ENCODE data around the gene TMEM154.

Gene TMEM154

DNA sequence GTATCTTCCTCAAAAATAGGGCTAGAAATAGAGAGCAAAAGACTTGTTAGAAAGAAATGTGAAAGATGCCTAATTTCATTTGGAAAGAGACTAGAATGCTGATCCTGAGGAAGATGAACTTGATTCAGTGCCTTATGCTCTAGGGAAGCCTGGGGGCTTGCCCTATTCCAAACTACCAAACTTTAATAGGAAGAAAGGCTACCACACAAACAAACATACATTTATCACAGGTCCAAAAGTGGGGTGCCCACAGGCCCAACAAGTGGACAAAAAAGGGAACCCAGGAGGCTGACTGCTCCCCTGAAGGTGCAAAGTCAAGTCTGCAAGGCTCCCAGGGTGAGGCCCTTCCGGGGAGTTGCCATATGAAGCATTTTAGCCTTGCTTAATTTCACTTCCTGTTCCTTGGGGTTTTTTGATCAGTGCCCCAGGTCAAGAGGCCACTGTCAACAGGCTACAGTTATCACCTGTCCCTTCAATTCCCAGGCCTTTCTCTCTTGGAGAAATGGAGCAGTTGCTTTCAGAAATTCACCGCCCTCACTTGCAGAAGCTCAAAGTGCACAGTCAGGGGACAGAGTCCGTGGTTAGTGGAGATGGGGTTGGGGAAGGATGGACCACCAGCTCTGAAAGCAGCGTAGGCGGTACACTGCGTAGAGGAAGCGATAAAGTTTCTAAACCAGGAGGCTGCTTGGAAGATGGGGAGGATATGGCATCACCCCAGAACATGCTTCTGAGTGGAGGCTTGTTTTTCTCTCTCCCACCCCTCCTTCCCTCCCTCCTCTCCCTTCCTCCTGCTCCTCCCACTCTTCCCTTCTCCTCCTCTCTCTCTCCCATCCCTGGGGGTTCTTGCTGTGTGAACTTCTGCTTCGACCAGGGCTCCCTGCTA lies 36.4 kb downstream of the TMEM154 start:
- in situ Hi-C loops (cut with HindIII; ENCODE audit: low pct_ligation_motif_present, low sequenced_read_pairs) = no loop called here
- TF ChIP-seq, protein P1, sequence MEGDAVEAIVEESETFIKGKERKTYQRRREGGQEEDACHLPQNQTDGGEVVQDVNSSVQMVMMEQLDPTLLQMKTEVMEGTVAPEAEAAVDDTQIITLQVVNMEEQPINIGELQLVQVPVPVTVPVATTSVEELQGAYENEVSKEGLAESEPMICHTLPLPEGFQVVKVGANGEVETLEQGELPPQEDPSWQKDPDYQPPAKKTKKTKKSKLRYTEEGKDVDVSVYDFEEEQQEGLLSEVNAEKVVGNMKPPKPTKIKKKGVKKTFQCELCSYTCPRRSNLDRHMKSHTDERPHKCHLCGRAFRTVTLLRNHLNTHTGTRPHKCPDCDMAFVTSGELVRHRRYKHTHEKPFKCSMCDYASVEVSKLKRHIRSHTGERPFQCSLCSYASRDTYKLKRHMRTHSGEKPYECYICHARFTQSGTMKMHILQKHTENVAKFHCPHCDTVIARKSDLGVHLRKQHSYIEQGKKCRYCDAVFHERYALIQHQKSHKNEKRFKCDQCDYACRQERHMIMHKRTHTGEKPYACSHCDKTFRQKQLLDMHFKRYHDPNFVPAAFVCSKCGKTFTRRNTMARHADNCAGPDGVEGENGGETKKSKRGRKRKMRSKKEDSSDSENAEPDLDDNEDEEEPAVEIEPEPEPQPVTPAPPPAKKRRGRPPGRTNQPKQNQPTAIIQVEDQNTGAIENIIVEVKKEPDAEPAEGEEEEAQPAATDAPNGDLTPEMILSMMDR (IDR thresholded peaks at IDR 0.05; ENCODE audit: low read depth, low read length, missing control alignments) = no peak
- H3K4me3 ChIP-seq (ENCODE audit: low read depth, low read length) = no peak overlapping the region
- DNase-seq = no peak
- no peaks in the 10 kb centered on the region for H3K27me3 ChIP-seq (replicated peaks)
- no peak overlapping the region for H3K27ac ChIP-seq
- H3K36me3 ChIP-seq (replicated peaks) = no peaks in the 10 kb centered on the region

DNA sequence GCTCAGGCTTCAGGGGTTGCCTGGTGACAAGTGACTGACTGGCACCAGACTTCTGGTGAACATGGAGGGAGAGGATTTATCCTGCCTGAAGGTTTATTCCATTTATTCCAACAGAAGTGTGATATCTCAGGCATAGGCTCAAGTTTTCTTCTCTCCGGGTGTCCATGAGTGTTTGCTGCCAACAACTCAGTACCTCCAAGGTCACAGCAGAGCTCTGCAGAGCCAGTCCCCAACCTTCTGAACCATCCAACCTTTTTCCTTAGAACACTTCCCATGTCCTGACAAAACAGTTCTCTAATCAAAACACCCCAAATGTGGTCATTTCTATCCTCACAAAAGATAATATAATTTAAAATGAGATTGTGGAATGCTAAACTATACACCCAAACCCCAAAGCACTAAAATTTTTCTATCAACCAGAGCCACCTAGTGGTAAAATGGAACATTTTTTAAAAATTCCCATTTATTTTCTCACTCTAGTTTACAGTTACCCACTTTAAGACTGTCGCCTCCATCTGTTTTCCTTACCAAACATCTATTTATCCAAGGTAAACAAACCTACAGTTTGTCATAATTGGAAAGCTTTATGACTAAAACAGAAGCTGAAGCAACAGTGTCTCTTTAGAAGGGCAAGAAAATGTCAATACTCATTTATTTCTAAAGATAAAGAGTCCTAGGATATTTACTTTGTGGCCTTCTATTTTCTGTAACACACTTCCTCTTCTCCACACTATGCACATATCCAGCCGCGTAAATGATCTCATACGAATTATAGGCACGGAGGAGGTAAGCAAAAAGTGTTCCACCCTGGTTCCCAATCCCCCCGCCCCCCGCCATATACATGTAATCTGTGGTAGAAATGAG lies 39.5 kb downstream of the TMEM154 start:
- no peak for DNase-seq

DNA sequence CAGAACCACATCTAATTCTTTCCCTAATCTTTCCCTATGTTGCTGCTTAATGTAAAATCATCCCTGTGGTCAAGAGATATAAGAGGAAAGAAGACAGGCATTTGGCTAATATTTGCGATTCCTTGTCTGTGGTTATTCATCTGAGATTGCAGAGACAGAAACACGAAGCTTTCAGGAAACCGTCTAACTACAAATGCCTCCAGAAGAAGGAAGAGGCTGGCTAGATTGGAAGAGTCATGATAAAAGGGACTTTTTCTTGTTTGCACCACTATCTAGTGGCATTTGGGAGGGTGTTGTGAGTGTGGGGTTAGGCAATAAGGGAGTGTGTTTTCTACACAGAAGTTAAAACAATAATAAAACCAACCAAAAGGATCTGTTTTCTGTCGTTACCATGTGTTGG lies 43.9 kb downstream of the TMEM154 start:
- H3K4me3 ChIP-seq (ENCODE audit: low read depth, low read length) = no peak overlapping the region
- TF ChIP-seq, protein P1 (IDR thresholded peaks at IDR 0.05; ENCODE audit: low read depth, low read length, missing control alignments) = no peak
- no peaks in the 10 kb centered on the region for H3K27me3 ChIP-seq (replicated peaks)
- H3K27ac ChIP-seq = no peak overlapping the region
- DNase-seq = no peak
- in situ Hi-C loops (cut with HindIII; ENCODE audit: low pct_ligation_motif_present, low sequenced_read_pairs) = no loop called here
- H3K36me3 ChIP-seq (replicated peaks) = no peaks in the 10 kb centered on the region

More for the DNA sequence above, 39.5 kb downstream of the TMEM154 start:
- H3K27ac ChIP-seq = no peak overlapping the region
- TF ChIP-seq, protein P1 (IDR thresholded peaks at IDR 0.05; ENCODE audit: low read depth, low read length, missing control alignments) = peak; percentile 35
- H3K27me3 ChIP-seq (replicated peaks) = no peaks in the 10 kb centered on the region
- no peaks in the 10 kb centered on the region for H3K36me3 ChIP-seq (replicated peaks)
- H3K4me3 ChIP-seq (ENCODE audit: low read depth, low read length) = no peak overlapping the region
- in situ Hi-C loops (cut with HindIII; ENCODE audit: low pct_ligation_motif_present, low sequenced_read_pairs) = no loop called here

DNA sequence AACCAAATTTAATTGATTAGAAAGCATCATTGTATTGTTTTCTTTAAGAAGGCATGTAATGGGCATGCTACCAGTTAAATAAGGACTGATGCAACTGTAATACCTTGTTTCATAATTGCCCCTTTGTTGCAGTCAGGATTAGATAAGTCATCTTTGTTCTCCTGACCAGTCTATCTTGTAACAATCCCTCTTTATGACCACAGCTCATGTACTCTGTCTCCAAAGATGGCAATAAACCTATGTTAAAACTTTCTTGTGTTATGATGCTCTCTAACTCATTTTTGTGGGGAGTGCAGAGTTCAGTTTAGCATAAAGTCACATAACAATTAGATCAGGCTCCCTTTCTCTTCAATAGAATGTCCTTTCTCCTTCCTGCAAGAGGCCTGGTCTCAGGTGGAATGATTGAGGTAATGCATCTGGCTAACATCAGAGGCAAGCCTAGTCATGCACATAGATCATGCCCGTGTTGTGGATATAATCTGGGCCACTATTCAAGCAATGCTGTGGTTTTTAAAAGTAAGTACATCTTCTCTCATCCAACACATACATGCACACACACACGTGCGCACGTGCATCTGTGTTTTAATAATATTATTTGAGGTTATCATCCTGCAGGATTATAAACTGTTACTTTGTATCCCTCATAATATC lies 45.6 kb downstream of the TMEM154 start:
- H3K36me3 ChIP-seq (replicated peaks) = no peaks in the 10 kb centered on the region
- H3K27me3 ChIP-seq (replicated peaks) = no peaks in the 10 kb centered on the region
- no peak overlapping the region for H3K4me3 ChIP-seq (ENCODE audit: low read depth, low read length)
- no peak overlapping the region for H3K27ac ChIP-seq
- in situ Hi-C loops (cut with HindIII; ENCODE audit: low pct_ligation_motif_present, low sequenced_read_pairs) = no loop called here
- DNase-seq = no peak
- TF ChIP-seq, protein P1 (IDR thresholded peaks at IDR 0.05; ENCODE audit: low read depth, low read length, missing control alignments) = no peak

DNA sequence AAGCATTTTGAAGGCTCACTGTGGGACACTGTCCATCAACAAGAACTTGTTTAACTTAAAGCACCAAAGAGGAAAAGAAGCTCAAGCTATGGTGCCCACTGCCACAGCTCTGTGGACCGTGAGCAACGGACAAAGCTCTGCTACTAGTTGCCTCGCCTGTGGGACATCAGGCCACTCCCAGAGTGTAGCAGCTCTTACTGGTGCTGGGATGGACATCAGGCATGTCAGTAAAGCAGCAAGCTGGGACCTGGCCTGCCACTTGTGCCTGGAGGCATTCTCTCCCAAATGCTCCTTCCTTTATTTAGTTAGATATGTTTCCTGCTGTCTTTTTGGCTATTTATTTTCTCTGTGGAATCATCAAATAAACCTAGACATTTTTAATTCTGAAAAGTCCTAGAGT lies 46.7 kb downstream of the TMEM154 start:
- Histone ChIP-seq H3K4me3 (ENCODE audit: low read depth, low read length) (no peak overlapping the region), H3K27me3 (replicated peaks) (no peaks in the 10 kb centered on the region), H3K36me3 (replicated peaks) (no peaks in the 10 kb centered on the region), H3K27ac (no peak overlapping the region)
- no peak for DNase-seq
- in situ Hi-C loops (cut with HindIII; ENCODE audit: low pct_ligation_motif_present, low sequenced_read_pairs) = no loop called here
- TF ChIP-seq, protein P1 (IDR thresholded peaks at IDR 0.05; ENCODE audit: low read depth, low read length, missing control alignments) = no peak
